ENCODE results near the gene CLCNKB.

The CLCNKB gene

GRCh38 chr1:16005597-16005996 lies 38.0 kb upstream of the CLCNKB start:
- no peak overlapping the region for H3K4me3 ChIP-seq (ENCODE audit: low read length)
- no peaks in the 10 kb centered on the region for H3K9me3 ChIP-seq (ENCODE audit: control insufficient read depth, insufficient read depth, low read length)
- H4K20me1 ChIP-seq (ENCODE audit: control insufficient read depth, insufficient read depth, low read depth, low read length): no peaks in the 10 kb centered on the region
- H3K9me2 ChIP-seq (replicated peaks; ENCODE audit: control insufficient read depth, low read length): no peaks in the 10 kb centered on the region
- no peak for TF ChIP-seq EZH2phosphoT487 (IDR thresholded peaks at IDR 0.05; ENCODE audit: borderline replicate concordance, low read length)
- no peak for TF ChIP-seq CTCF (IDR thresholded peaks at IDR 0.05; ENCODE audit: low read depth, low read length, poor library complexity, severe bottlenecking)
- no peak overlapping the region for H3K27ac ChIP-seq (ENCODE audit: low read depth, low read length)
- no peaks in the 10 kb centered on the region for H3K79me2 ChIP-seq (ENCODE audit: control insufficient read depth, low read length)
- 0 out of 2 replicates have a peak, but pooled peaks cover 7% of the 10 kb centered on the region for H3K27me3 ChIP-seq (ENCODE audit: control insufficient read depth, low read length)
- H3K4me2 ChIP-seq (ENCODE audit: low read length): peak overlapping the region; percentile 19
- H3F3A ChIP-seq (ENCODE audit: control insufficient read depth, insufficient read depth): no peaks in the 10 kb centered on the region
- no peaks in the 10 kb centered on the region for H3K36me3 ChIP-seq (ENCODE audit: control insufficient read depth, low read length)
- peaks cover 27% of the 10 kb centered on the region for H3K4me1 ChIP-seq (ENCODE audit: control insufficient read depth, low read length)

GRCh38 chr1:16006010-16006409 lies 37.6 kb upstream of the CLCNKB start:
- Histone ChIP-seq H3K9me2 (replicated peaks; ENCODE audit: control insufficient read depth, low read length) (no peaks in the 10 kb centered on the region), H3K27ac (ENCODE audit: low read depth, low read length) (no peak overlapping the region), H3F3A (ENCODE audit: control insufficient read depth, insufficient read depth) (no peaks in the 10 kb centered on the region), H3K9me3 (ENCODE audit: control insufficient read depth, insufficient read depth, low read length) (no peaks in the 10 kb centered on the region), H3K36me3 (ENCODE audit: control insufficient read depth, low read length) (no peaks in the 10 kb centered on the region), H3K27me3 (ENCODE audit: control insufficient read depth, low read length) (0 out of 2 replicates have a peak, but pooled peaks cover 7% of the 10 kb centered on the region), H3K4me1 (ENCODE audit: control insufficient read depth, low read length) (peaks cover 27% of the 10 kb centered on the region), H3K4me3 (ENCODE audit: low read length) (no peak overlapping the region), H3K79me2 (ENCODE audit: control insufficient read depth, low read length) (no peaks in the 10 kb centered on the region), H4K20me1 (ENCODE audit: control insufficient read depth, insufficient read depth, low read depth, low read length) (no peaks in the 10 kb centered on the region), H3K4me2 (ENCODE audit: low read length) (peak overlapping the region; percentile 19)
- TF ChIP-seq CTCF (IDR thresholded peaks at IDR 0.05; ENCODE audit: low read depth, low read length, poor library complexity, severe bottlenecking): no peak
- TF ChIP-seq EZH2phosphoT487 (IDR thresholded peaks at IDR 0.05; ENCODE audit: borderline replicate concordance, low read length): no peak

- no peak overlapping the region for H3K27ac ChIP-seq (ENCODE audit: low read depth, low read length)
- TF ChIP-seq CTCF (IDR thresholded peaks at IDR 0.05; ENCODE audit: low read depth, low read length, poor library complexity, severe bottlenecking) (peak; percentile 27), EZH2phosphoT487 (IDR thresholded peaks at IDR 0.05; ENCODE audit: borderline replicate concordance, low read length) (no peak)
- peak overlapping the region; percentile 2; the same call in 1 of the 2 replicates for H3K4me2 ChIP-seq (ENCODE audit: low read length)
- H3K9me3 ChIP-seq (ENCODE audit: control insufficient read depth, insufficient read depth, low read length): no peaks in the 10 kb centered on the region
- no peaks in the 10 kb centered on the region for H4K20me1 ChIP-seq (ENCODE audit: control insufficient read depth, insufficient read depth, low read depth, low read length)
- no peaks in the 10 kb centered on the region for H3F3A ChIP-seq (ENCODE audit: control insufficient read depth, insufficient read depth)
- peaks cover 7% of the 10 kb centered on the region; the same call in 1 of the 2 replicates for H3K27me3 ChIP-seq (ENCODE audit: control insufficient read depth, low read length)
- no peaks in the 10 kb centered on the region for H3K79me2 ChIP-seq (ENCODE audit: control insufficient read depth, low read length)
- H3K9me2 ChIP-seq (replicated peaks; ENCODE audit: control insufficient read depth, low read length): no peaks in the 10 kb centered on the region
- H3K4me1 ChIP-seq (ENCODE audit: control insufficient read depth, low read length): peaks cover 27% of the 10 kb centered on the region
- no peaks in the 10 kb centered on the region for H3K36me3 ChIP-seq (ENCODE audit: control insufficient read depth, low read length)
- no peak overlapping the region for H3K4me3 ChIP-seq (ENCODE audit: low read length)
Observed at GRCh38 chr1:16006552-16007485, 36.8 kb upstream of the CLCNKB start.

Data from DOHH2 (cell line).